GM18873 (cell line): ENCODE results near the gene ING1.
A peak's percentile ranks its signal among the peaks of the same experiment; 100 is the strongest.
"Not testable (repeated sequence)": the region's sequence is repeated elsewhere in the genome, so short reads cannot be mapped to it uniquely, and the experiment has no call there.

Source experiments
- ATAC-seq: cut with Tn5 transposase; IDR thresholded peaks from one replicate; pipeline ENCODE4 v1.9.1; 2021; ENCODE audit warnings: mild to moderate bottlenecking, moderate library complexity, moderate number of reproducible peaks; ENCODE audit not compliant: unreplicated experiment, low FRiP score

Gene ING1

GRCh38 chr13:110713642-110713952 lies at the start of gene ING1:
Gene ING1 (plus strand): TSS chr13:110713700. CDS start chr13:110714150, 450 bp downstream.
- no peak for ATAC-seq

GRCh38 chr13:110664041-110664440 lies 49.5 kb upstream of the ING1 start:
- ATAC-seq, result no peak

- ATAC-seq, result no peak
Measured at GRCh38 chr13:110664673-110665072, 48.8 kb upstream of the ING1 start.

GRCh38 chr13:110665491-110666254 lies 47.8 kb upstream of the ING1 start:
- no peak for ATAC-seq

GRCh38 chr13:110666255-110666533 lies 47.3 kb upstream of the ING1 start:
- ATAC-seq, result no peak

GRCh38 chr13:110669036-110669435 lies 44.5 kb upstream of the ING1 start:
- no peak for ATAC-seq

GRCh38 chr13:110669814-110670213 lies 43.7 kb upstream of the ING1 start:
- not testable (repeated sequence) for ATAC-seq

- ATAC-seq, result peak; percentile 68
Measured at GRCh38 chr13:110676595-110677587, 36.6 kb upstream of the ING1 start.

- no peak for ATAC-seq
Measured at GRCh38 chr13:110677731-110678545, 35.6 kb upstream of the ING1 start.

GRCh38 chr13:110680852-110681251 lies 32.6 kb upstream of the ING1 start:
- ATAC-seq, result no peak

- no peak for ATAC-seq
Measured at GRCh38 chr13:110681868-110682550, 31.5 kb upstream of the ING1 start.

GRCh38 chr13:110682746-110683145 lies 30.8 kb upstream of the ING1 start:
- no peak for ATAC-seq

GRCh38 chr13:110683203-110683883 lies 30.2 kb upstream of the ING1 start:
- no peak for ATAC-seq

- ATAC-seq, result no peak
Measured at GRCh38 chr13:110683921-110684320, 29.6 kb upstream of the ING1 start.

GRCh38 chr13:110684388-110685056 lies 29.0 kb upstream of the ING1 start:
- no peak for ATAC-seq

- ATAC-seq, result no peak
Measured at GRCh38 chr13:110685305-110686020, 28.0 kb upstream of the ING1 start.

- no peak for ATAC-seq
Measured at GRCh38 chr13:110687736-110688135, 25.8 kb upstream of the ING1 start.

- ATAC-seq, result no peak
Measured at GRCh38 chr13:110689041-110689440, 24.5 kb upstream of the ING1 start.

GRCh38 chr13:110689711-110690110 lies 23.8 kb upstream of the ING1 start:
- ATAC-seq, result no peak
